A549 (cell line): ENCODE results near the gene MAGI1. TPM values are rescaled to one million over a fixed set of nuclear protein-coding genes. Genes with fewer than 3 reads are reported as not detected.

Source experiments
- ATAC-seq, 2 experiments: fragments of 200-7000 bp in 1 of 2; fragments of >200 bp in 1 of 2; cut with Nextera tagmentation in 1 of 2; cut with Tn5 transposase in 1 of 2; 3 replicates each; pipeline versions ENCODE4 v1.8.0 to v1.9.1; 2018 to 2020; ENCODE audit warnings: mild to moderate bottlenecking in 1 of 2, moderate library complexity in 1 of 2
- CTCF ChIA-PET: fragments of 300-600 bp; sonication (Branson Sonifier 250); formaldehyde crosslinking; extraction: SDS; loops from one replicate; lab custom pipeline; 2021; ENCODE audit warnings: antibody characterized with exemption, inconsistent platforms; lab: Yijun Ruan, JAX
- POLR2A ChIA-PET: fragments of 350-600 bp; formaldehyde crosslinking; extraction: SDS; loops from one replicate; lab custom pipeline; 2021; ENCODE audit warnings: antibody characterized with exemption, inconsistent platforms; lab: Yijun Ruan, JAX
- DNase-seq, 2 experiments: peaks; one replicate each; pipeline versions ENCODE4 v3.0.0 to v3.0.0-alpha.2; 2011 to 2016; ENCODE audit warnings: low read depth in 1 of 2, low spot score in 1 of 2
- FAIRE-seq: peaks from 2 replicates; lab custom pipeline; 2011; peaks lifted over from hg19 to GRCh38; lab: Jason Lieb, UNC
- H3K27ac ChIP-seq, 2 experiments: fragments of >200 bp; sonication (Bioruptor Twin); formaldehyde crosslinking; 3 replicates each; pipeline ENCODE4 v1.5.1; 2016 to 2017
- H3K4me1 ChIP-seq: fragments of >200 bp; sonication (Bioruptor Twin); formaldehyde crosslinking; 3 replicates; pipeline ENCODE4 v1.6.1; 2016
- H3K4me2 ChIP-seq: fragments of >200 bp; sonication (Bioruptor Twin); formaldehyde crosslinking; 3 replicates; pipeline ENCODE4 v1.6.1; 2016
- H3K4me3 ChIP-seq: fragments of >200 bp; sonication (Bioruptor Twin); formaldehyde crosslinking; 3 replicates; pipeline ENCODE4 v1.5.1; 2016
- H3K9me3 ChIP-seq: fragments of >200 bp; sonication (Bioruptor Twin); formaldehyde crosslinking; 3 replicates; pipeline ENCODE4 v1.6.1; 2016
- BHLHE40 ChIP-seq: IDR thresholded peaks from 2 replicates; pipeline ENCODE4 v1.6.1; 2012; ENCODE audit warnings: low read depth, low read length, inconsistent platforms
- CBX8 ChIP-seq: fragments of 200-600 bp; sonication (generic); IDR thresholded peaks from 2 replicates; pipeline ENCODE4 v1.6.1; 2016
- CHD2 ChIP-seq: fragments of 150-350 bp; IDR thresholded peaks from 2 replicates; pipeline ENCODE4 v1.6.1; 2014; ENCODE audit warnings: low read length; ENCODE audit not compliant: partially characterized antibody
- EHMT2 ChIP-seq: fragments of 200-600 bp; sonication (generic); IDR thresholded peaks from 2 replicates; pipeline ENCODE4 v1.6.1; 2016; ENCODE audit warnings: antibody characterized with exemption, low read depth, mild to moderate bottlenecking, moderate library complexity
- FOSB ChIP-seq: fragments of 250-450 bp; sonication (Bioruptor Pico); IDR thresholded peaks from 2 replicates; pipeline ENCODE4 v1.5.0; 2020; ENCODE audit warnings: mild to moderate bottlenecking, moderate library complexity
- FOSL2 ChIP-seq, 2 experiments: fragments of 450-650 bp in 1 of 2; fragments of >200 bp in 1 of 2; sonication (Bioruptor Twin) in 1 of 2; formaldehyde crosslinking; IDR thresholded peaks; 2 replicates each; pipeline versions ENCODE4 v1.5.0 to v1.6.1; 2016 to 2020; ENCODE audit warnings: mild to moderate bottlenecking in 1 of 2, moderate library complexity in 1 of 2
- HDAC2 ChIP-seq: fragments of 200-600 bp; sonication (generic); IDR thresholded peaks from 2 replicates; pipeline ENCODE4 v1.6.1; 2016
- HES2 ChIP-seq: fragments of >200 bp; sonication (Bioruptor Twin); formaldehyde crosslinking; IDR thresholded peaks from 2 replicates; pipeline ENCODE4 v1.6.1; 2016
- HMGXB4 ChIP-seq: fragments of 250-450 bp; sonication (Bioruptor Pico); IDR thresholded peaks from 2 replicates; pipeline ENCODE4 v1.5.0; 2021; ENCODE audit warnings: mild to moderate bottlenecking, moderate library complexity, borderline replicate concordance
- JUN ChIP-seq, 2 experiments: fragments of >200 bp; sonication (Bioruptor Twin); formaldehyde crosslinking; IDR thresholded peaks; 2 replicates in 1 of 2; 3 replicates in 1 of 2; pipeline ENCODE4 v1.6.1; 2016 to 2017
- KDM1A ChIP-seq: fragments of 200-600 bp; sonication (generic); IDR thresholded peaks from 2 replicates; pipeline ENCODE4 v1.6.1; 2016; ENCODE audit warnings: low read depth, mild to moderate bottlenecking
- MAX ChIP-seq: IDR thresholded peaks from 2 replicates; pipeline ENCODE4 v1.6.1; 2012
- MAZ ChIP-seq: fragments of 150-350 bp; IDR thresholded peaks from 2 replicates; pipeline ENCODE4 v1.6.1; 2014; ENCODE audit warnings: antibody characterized with exemption, low read depth, low read length, borderline replicate concordance
- NPAS2 ChIP-seq: fragments of 250-450 bp; sonication (Bioruptor Pico); IDR thresholded peaks from 2 replicates; pipeline ENCODE4 v1.8.0; 2022; ENCODE audit warnings: mild to moderate bottlenecking, moderate library complexity, borderline replicate concordance
- NR3C1 ChIP-seq: fragments of >200 bp; sonication (Bioruptor Twin); formaldehyde crosslinking; IDR thresholded peaks from 3 replicates; pipeline ENCODE4 v1.6.1; 2017
- PBX3 ChIP-seq: IDR thresholded peaks from 2 replicates; pipeline ENCODE4 v1.6.1; 2012
- POLR2AphosphoS2 ChIP-seq: conservative IDR thresholded peaks from 2 replicates; pipeline ENCODE4 v1.6.1; 2012; ENCODE audit warnings: low read length, improper control_type of control experiment, inconsistent platforms
- RAD21 ChIP-seq, 2 experiments: fragments of >200 bp in 1 of 2; sonication (Bioruptor Twin) in 1 of 2; formaldehyde crosslinking in 1 of 2; IDR thresholded peaks in 1 of 2; conservative IDR thresholded peaks in 1 of 2; 2 replicates in 1 of 2; 3 replicates in 1 of 2; pipeline ENCODE4 v1.6.1; 2012 to 2018; ENCODE audit warnings: inconsistent platforms in 1 of 2
- RARB ChIP-seq: fragments of 250-450 bp; sonication (Bioruptor Pico); IDR thresholded peaks from 2 replicates; pipeline ENCODE4 v1.8.0; 2021; ENCODE audit warnings: mild to moderate bottlenecking, moderate library complexity
- RCOR1 ChIP-seq: fragments of 150-350 bp; IDR thresholded peaks from 2 replicates; pipeline ENCODE4 v1.6.1; 2014; ENCODE audit warnings: antibody characterized with exemption, low read length, low read depth
- WGBS: methylation state at CpG from one replicate; pipeline ENCODE4 v1.1.6; 2017; ENCODE audit errors: missing lambda C conversion rate; 5-methylcytosine and 5-hydroxymethylcytosine counted together
- polyA plus RNA-seq, 4 experiments: library from polyadenylated mRNA; depleted of rRNA in 3 of 4; stranded (reverse); fragments of >200 nt; fragmentation: RNase III in 1 of 4; extraction: RNeasy Plus Mini Kit Qiagen cat#74134 plus additional on column Dnase treatment in 1 of 4; gene quantifications; 2 replicates in 3 of 4; 3 replicates in 1 of 4; pipeline ENCODE4 v1.2.3, GENCODE V29; 2011 to 2017

The MAGI1 gene
- polyA plus RNA-seq, 2 of the 4 experiments (the other 2 are of a cell fraction): 4.7 to 6.6 TPM

- Histone ChIP-seq H3K27ac (no peak overlapping the region), H3K4me1 (no peaks in the 10 kb centered on the region), H3K4me3 (no peak overlapping the region), H3K4me2 (no peak overlapping the region), H3K9me3 (no peaks in the 10 kb centered on the region)
- DNase-seq (no peak), ATAC-seq (no peak), FAIRE-seq (no peak)
- CTCF ChIA-PET: no interaction called here
- 60% methylated on average over 7 of the region's 7 CpGs for WGBS
- TF ChIP-seq KDM1A (no peak), HDAC2 (no peak), MAZ (no peak)
- TF ChIP-seq, all 56 proteins: peak for 0
- POLR2A ChIA-PET: no interaction called here
Measured at GRCh38 chr3:65493938-65494337, 544.8 kb downstream of the MAGI1 start.

GRCh38 chr3:65493371-65493882, 545.3 kb downstream of the MAGI1 start:
- FAIRE-seq (no peak), DNase-seq (no peak), ATAC-seq (no peak)
- 67% methylated on average over 8 of the region's 8 CpGs for WGBS
- Histone ChIP-seq H3K27ac (no peak overlapping the region), H3K4me3 (no peak overlapping the region), H3K9me3 (no peaks in the 10 kb centered on the region)
- TF ChIP-seq NR3C1 (no peak), CBX8 (no peak), RAD21 (conservative IDR thresholded peaks at IDR 0.05 in 1 of 2, IDR thresholded peaks at IDR 0.05 in 1 of 2) (no peak), PBX3 (no peak), MAX (no peak)
- TF ChIP-seq, all 56 proteins: peak for 0
- Histone ChIP-seq H3K4me2 (no peak overlapping the region), H3K4me1 (no peaks in the 10 kb centered on the region)
- POLR2A ChIA-PET: no interaction called here
- CTCF ChIA-PET: no interaction called here

GRCh38 chr3:65492249-65492648, 546.5 kb downstream of the MAGI1 start:
- Histone ChIP-seq H3K9me3 (no peaks in the 10 kb centered on the region), H3K4me3 (no peak overlapping the region), H3K4me1 (no peaks in the 10 kb centered on the region), H3K27ac (no peak overlapping the region), H3K4me2 (no peak overlapping the region)
- TF ChIP-seq HES2 (no peak), EHMT2 (no peak), FOSB (CRISPR knock-in tag) (no peak), POLR2AphosphoS2 (no peak), JUN (IDR thresholded peaks at IDR 0.05) (no peak), RCOR1 (no peak), FOSL2 (IDR thresholded peaks at IDR 0.05) (no peak), FOSL2 (CRISPR knock-in tag; IDR thresholded peaks at IDR 0.05) (no peak), RARB (no peak), HMGXB4 (CRISPR knock-in tag) (no peak), NPAS2 (CRISPR knock-in tag) (no peak), CHD2 (no peak), BHLHE40 (no peak)
- CTCF ChIA-PET: no interaction called here
- POLR2A ChIA-PET: no interaction called here
- 65% methylated on average over 2 of the region's 2 CpGs for WGBS
- FAIRE-seq: no peak
- no peak for DNase-seq
- ATAC-seq: no peak
